HepG2 (cell line): ENCODE data around the gene YWHAQ. TPM values are rescaled to one million over a fixed set of nuclear protein-coding genes. Genes with fewer than 3 reads are reported as not detected.

Source experiments
- BHLHE40 ChIP-seq: IDR thresholded peaks from 2 replicates; pipeline ENCODE4 v1.6.1; 2011; ENCODE audit warnings: low read length, improper control_type of control experiment
- CENPBD1 ChIP-seq: sonication (generic); formaldehyde crosslinking; IDR thresholded peaks from 2 replicates; pipeline ENCODE4 v1.8.0; 2022; ENCODE audit warnings: missing genetic modification reagents, low read depth, mild to moderate bottlenecking, borderline replicate concordance
- E2F2 ChIP-seq: sonication (generic); formaldehyde crosslinking; IDR thresholded peaks from 2 replicates; pipeline ENCODE4 v1.4.0; 2020; ENCODE audit warnings: missing genetic modification reagents, borderline replicate concordance
- FOXK2 ChIP-seq: fragments of 450-650 bp; IDR thresholded peaks from 2 replicates; pipeline ENCODE4 v1.6.1; 2016
- FOXP4 ChIP-seq: sonication (generic); formaldehyde crosslinking; IDR thresholded peaks from 2 replicates; pipeline ENCODE4 v1.4.0; 2020; ENCODE audit warnings: missing genetic modification reagents
- GATAD2A ChIP-seq: IDR thresholded peaks from 2 replicates; pipeline ENCODE4 v1.6.1; 2016
- GFI1 ChIP-seq: sonication (generic); formaldehyde crosslinking; IDR thresholded peaks from 2 replicates; pipeline ENCODE4 v1.5.0; 2020; ENCODE audit warnings: missing genetic modification reagents, mild to moderate bottlenecking, borderline replicate concordance
- GLMP ChIP-seq: sonication (generic); formaldehyde crosslinking; IDR thresholded peaks from 2 replicates; pipeline ENCODE4 v1.9.0; 2021; ENCODE audit warnings: missing genetic modification reagents, mild to moderate bottlenecking, borderline replicate concordance
- KDM2A ChIP-seq: sonication (generic); formaldehyde crosslinking; IDR thresholded peaks from 2 replicates; pipeline ENCODE4 v1.4.0; 2020; ENCODE audit warnings: low read depth, missing genetic modification reagents, borderline replicate concordance
- NAIF1 ChIP-seq: sonication (generic); formaldehyde crosslinking; IDR thresholded peaks from 2 replicates; pipeline ENCODE4 v1.5.0; 2020; ENCODE audit warnings: mild to moderate bottlenecking, missing genetic modification reagents, borderline replicate concordance
- PRDM15 ChIP-seq: sonication (generic); formaldehyde crosslinking; IDR thresholded peaks from 2 replicates; pipeline ENCODE4 v1.4.0; 2020; ENCODE audit warnings: missing genetic modification reagents
- SALL1 ChIP-seq: sonication (generic); formaldehyde crosslinking; IDR thresholded peaks from 2 replicates; pipeline ENCODE4 v1.8.0; 2022; ENCODE audit warnings: mild to moderate bottlenecking, missing genetic modification reagents
- TBP ChIP-seq: sonication (generic); formaldehyde crosslinking; IDR thresholded peaks from 2 replicates; pipeline ENCODE4 v1.5.0; 2020; ENCODE audit warnings: missing genetic modification reagents
- TRIM22 ChIP-seq: fragments of 450-650 bp; IDR thresholded peaks from 2 replicates; pipeline ENCODE4 v1.6.1; 2017
- ZMYM2 ChIP-seq: sonication (generic); formaldehyde crosslinking; IDR thresholded peaks from 2 replicates; pipeline ENCODE4 v1.8.0; 2022; ENCODE audit warnings: mild to moderate bottlenecking, missing genetic modification reagents
- ZNF180 ChIP-seq: sonication (generic); formaldehyde crosslinking; IDR thresholded peaks from 2 replicates; pipeline ENCODE4 v1.4.0; 2020; ENCODE audit warnings: low read depth, missing genetic modification reagents, borderline replicate concordance
- ZNF234 ChIP-seq: sonication (generic); formaldehyde crosslinking; conservative IDR thresholded peaks from 2 replicates; pipeline ENCODE4 v1.5.1; 2020; ENCODE audit warnings: mild to moderate bottlenecking, missing genetic modification reagents
- ZNF605 ChIP-seq: sonication (generic); formaldehyde crosslinking; IDR thresholded peaks from 2 replicates; pipeline ENCODE4 v1.8.0; 2022; ENCODE audit warnings: mild to moderate bottlenecking, missing genetic modification reagents
- ZSCAN21 ChIP-seq: sonication (generic); formaldehyde crosslinking; IDR thresholded peaks from 2 replicates; pipeline ENCODE4 v1.8.0; 2022; ENCODE audit warnings: mild to moderate bottlenecking, missing genetic modification reagents, moderate library complexity, borderline replicate concordance
- polyA plus RNA-seq, 8 experiments: library from polyadenylated mRNA; depleted of rRNA in 3 of 8; stranded (reverse) in 7 of 8; unstranded in 1 of 8; fragments of >200 nt; fragmentation: Illumina TruSeq in 4 of 8; extraction: Trizol in 4 of 8; gene quantifications; 2 replicates each; pipeline versions ENCODE4 v1.2.1 to v1.2.3, GENCODE V29; 2011 to 2016; ENCODE audit warnings: low read depth in 4 of 8, missing spikeins in 1 of 8, mixed read lengths in 1 of 8; ENCODE audit not compliant: insufficient read depth in 1 of 8
- total RNA-seq, 5 experiments: library from RNA; depleted of rRNA; stranded (reverse); fragments of >200 nt; fragmentation: Illumina TruSeq; extraction: Trizol; gene quantifications; 2 replicates each; pipeline ENCODE4 v1.2.3, GENCODE V29; 2016; ENCODE audit warnings: low read depth in 1 of 5

Gene YWHAQ
- total and polyA plus RNA-seq, 2 of the 13 experiments (the other 11 are each of a cell fraction or from before 2014, with no cell fraction given), result 160 to 304 TPM

- peak; percentile 6; the same call in 1 of the 2 replicates for TF ChIP-seq FOXP4 (CRISPR knock-in tag)
- no peak for TF ChIP-seq ZNF605 (CRISPR knock-in tag)
- peak; percentile 84 for TF ChIP-seq NAIF1
- TF ChIP-seq ZNF180 (CRISPR knock-in tag), result no peak
- TF ChIP-seq SALL1 (CRISPR knock-in tag), result peak; percentile 79; the same call in 1 of the 2 replicates
- TF ChIP-seq GATAD2A (CRISPR knock-in tag), result peak; percentile 18; the same call in 1 of the 2 replicates
- TF ChIP-seq KDM2A (CRISPR knock-in tag), result peak; percentile 86
- no peak; the same call in 1 of the 2 replicates for TF ChIP-seq ZSCAN21 (CRISPR knock-in tag)
- TF ChIP-seq PRDM15 (CRISPR knock-in tag), result 0 out of 2 replicates have a peak, but pooled peaks have one; percentile 68
- TF ChIP-seq GFI1 (CRISPR knock-in tag), result peak; percentile 38; the same call in 1 of the 2 replicates
- TF ChIP-seq CENPBD1 (CRISPR knock-in tag), result no peak
- TF ChIP-seq BHLHE40, result peak; percentile 98
- no peak for TF ChIP-seq TBP
- no peak for TF ChIP-seq FOXK2
- TF ChIP-seq E2F2 (CRISPR knock-in tag), result no peak; the same call in 1 of the 2 replicates
- TF ChIP-seq GLMP (CRISPR knock-in tag), result no peak
- TF ChIP-seq ZMYM2 (CRISPR knock-in tag), result no peak
- no peak for TF ChIP-seq TRIM22
- TF ChIP-seq ZNF234, result no peak
Observed at GRCh38 chr2:9630736-9631552, at the start of gene YWHAQ (continued).
